ENCODE measurements around the gene PPP1R15A. TPM values are rescaled to one million over a fixed set of nuclear protein-coding genes. Genes with fewer than 3 reads are reported as not detected.
"Not testable (repeated sequence)": the region's sequence is repeated elsewhere in the genome, so short reads cannot be mapped to it uniquely, and the experiment has no call there.

PPP1R15A gene
- total RNA-seq, 4 donors from 2014 or later: 28.7 to 73.9 (median 39.8) TPM

DNA sequence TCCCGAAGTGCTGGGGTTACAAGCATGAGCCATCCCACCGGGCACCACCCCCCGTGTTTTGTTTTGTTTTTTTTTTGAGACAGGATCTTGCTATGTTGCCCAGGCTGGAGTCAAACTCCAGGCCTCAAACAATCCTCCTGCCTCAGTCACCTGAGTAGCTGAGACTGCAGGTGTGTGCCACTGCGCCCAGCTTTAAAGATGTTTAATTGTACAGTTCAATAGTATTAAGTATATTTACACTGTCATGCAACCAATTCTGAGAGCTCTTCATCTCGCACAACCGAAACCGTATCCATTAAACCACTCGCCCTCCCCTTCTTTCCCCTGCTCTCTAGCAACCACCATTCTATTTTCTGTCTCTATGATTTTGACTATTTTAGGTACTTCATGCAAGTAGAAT lies 43.5 kb downstream of the PPP1R15A start:
- Histone ChIP-seq H3K4me3 (no peak overlapping the region), H3K4me1 (no peaks in the 10 kb centered on the region), H3K9me3 (no peaks in the 10 kb centered on the region), H3K27me3 (no peaks in the 10 kb centered on the region), H3K27ac (no peak overlapping the region), H3K36me3 (peaks cover 2 to 85% of the 10 kb centered on the region in 2 donors)
- intact Hi-C loops (cut with DNase I; ENCODE audit: low total_unique reads): no loop called here
- in situ Hi-C loops (cut with MboI; ENCODE audit: low sequenced_read_pairs in 4 of 4): no loop called here
- TF ChIP-seq, protein P1, sequence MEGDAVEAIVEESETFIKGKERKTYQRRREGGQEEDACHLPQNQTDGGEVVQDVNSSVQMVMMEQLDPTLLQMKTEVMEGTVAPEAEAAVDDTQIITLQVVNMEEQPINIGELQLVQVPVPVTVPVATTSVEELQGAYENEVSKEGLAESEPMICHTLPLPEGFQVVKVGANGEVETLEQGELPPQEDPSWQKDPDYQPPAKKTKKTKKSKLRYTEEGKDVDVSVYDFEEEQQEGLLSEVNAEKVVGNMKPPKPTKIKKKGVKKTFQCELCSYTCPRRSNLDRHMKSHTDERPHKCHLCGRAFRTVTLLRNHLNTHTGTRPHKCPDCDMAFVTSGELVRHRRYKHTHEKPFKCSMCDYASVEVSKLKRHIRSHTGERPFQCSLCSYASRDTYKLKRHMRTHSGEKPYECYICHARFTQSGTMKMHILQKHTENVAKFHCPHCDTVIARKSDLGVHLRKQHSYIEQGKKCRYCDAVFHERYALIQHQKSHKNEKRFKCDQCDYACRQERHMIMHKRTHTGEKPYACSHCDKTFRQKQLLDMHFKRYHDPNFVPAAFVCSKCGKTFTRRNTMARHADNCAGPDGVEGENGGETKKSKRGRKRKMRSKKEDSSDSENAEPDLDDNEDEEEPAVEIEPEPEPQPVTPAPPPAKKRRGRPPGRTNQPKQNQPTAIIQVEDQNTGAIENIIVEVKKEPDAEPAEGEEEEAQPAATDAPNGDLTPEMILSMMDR (IDR thresholded peaks at IDR 0.05 in 4 of 5, conservative IDR thresholded peaks at IDR 0.05 in 1 of 5): no peak
- TF ChIP-seq POLR2A (IDR thresholded peaks at IDR 0.05): no peak
- ATAC-seq (no peak), DNase-seq (no peak)

DNA sequence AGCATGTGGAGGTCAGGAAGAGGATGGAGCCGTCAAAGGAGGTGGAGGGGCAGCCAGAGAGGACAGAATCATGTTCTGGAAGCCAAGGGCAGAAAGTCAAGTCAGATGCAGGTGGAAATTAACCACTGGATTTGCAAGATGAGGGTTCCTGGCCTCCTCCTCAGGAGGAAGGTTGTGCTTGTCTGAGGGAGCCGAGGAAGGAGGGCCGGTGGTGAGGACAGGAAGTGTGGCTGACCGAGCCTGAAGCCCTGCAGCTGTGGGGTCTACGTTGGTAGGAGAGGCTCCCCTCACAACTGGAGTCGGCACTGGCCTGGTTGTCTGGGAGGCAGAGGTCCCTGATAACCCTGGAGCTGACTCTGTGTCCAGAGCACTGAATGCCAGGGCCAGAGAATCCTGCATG lies 45.9 kb downstream of the PPP1R15A start:
- H3K27ac ChIP-seq: no peak overlapping the region
- ATAC-seq (no peak), DNase-seq (no peak)
- no peaks in the 10 kb centered on the region for H3K4me1 ChIP-seq
- H3K9me3 ChIP-seq: no peaks in the 10 kb centered on the region
- no peaks in the 10 kb centered on the region for H3K27me3 ChIP-seq
- no peak overlapping the region for H3K4me3 ChIP-seq
- in situ Hi-C loops (cut with MboI; ENCODE audit: low sequenced_read_pairs in 4 of 4): no loop called here
- intact Hi-C loops (cut with DNase I; ENCODE audit: low total_unique reads): no loop called here
- peaks cover 2 to 83% of the 10 kb centered on the region in 2 donors for H3K36me3 ChIP-seq
- TF ChIP-seq, protein P1 (IDR thresholded peaks at IDR 0.05 in 4 of 5, conservative IDR thresholded peaks at IDR 0.05 in 1 of 5): no peak
- TF ChIP-seq POLR2A (IDR thresholded peaks at IDR 0.05): no peak

DNA sequence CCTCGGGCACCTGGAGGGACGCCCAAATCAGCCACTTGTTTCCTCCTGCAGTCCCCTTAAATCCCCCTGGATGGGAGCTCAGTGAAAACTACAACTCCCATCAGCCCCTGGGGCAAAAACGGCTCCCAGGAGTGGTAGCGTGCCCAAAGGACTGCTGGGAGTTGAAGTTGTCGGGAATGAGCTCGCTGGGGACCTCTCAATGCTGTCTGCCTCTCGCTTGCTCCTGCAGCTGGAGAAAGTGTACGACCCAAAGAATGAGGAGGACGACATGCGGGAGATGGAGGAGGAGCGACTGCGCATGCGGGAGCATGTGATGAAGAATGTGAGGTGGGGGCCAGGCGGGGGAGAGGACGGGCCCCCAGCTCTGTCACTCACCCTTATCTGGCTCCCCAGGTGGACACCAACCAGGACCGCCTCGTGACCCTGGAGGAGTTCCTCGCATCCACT lies 46.6 kb downstream of the PPP1R15A start:
- H3K27me3 ChIP-seq: no peaks in the 10 kb centered on the region
- H3K4me1 ChIP-seq: no peaks in the 10 kb centered on the region
- DNase-seq (no peak), ATAC-seq (peak; percentile 23 to 31)
- TF ChIP-seq, protein P1 (IDR thresholded peaks at IDR 0.05 in 4 of 5, conservative IDR thresholded peaks at IDR 0.05 in 1 of 5): no peak
- TF ChIP-seq POLR2A (IDR thresholded peaks at IDR 0.05): no peak
- no peak overlapping the region for H3K27ac ChIP-seq
- in situ Hi-C loops (cut with MboI; ENCODE audit: low sequenced_read_pairs in 4 of 4): no loop called here
- H3K4me3 ChIP-seq: no peak overlapping the region
- no peaks in the 10 kb centered on the region for H3K9me3 ChIP-seq
- H3K36me3 ChIP-seq: peaks cover 0 to 80% of the 10 kb centered on the region in 2 donors
- intact Hi-C loops (cut with DNase I; ENCODE audit: low total_unique reads): no loop called here

DNA sequence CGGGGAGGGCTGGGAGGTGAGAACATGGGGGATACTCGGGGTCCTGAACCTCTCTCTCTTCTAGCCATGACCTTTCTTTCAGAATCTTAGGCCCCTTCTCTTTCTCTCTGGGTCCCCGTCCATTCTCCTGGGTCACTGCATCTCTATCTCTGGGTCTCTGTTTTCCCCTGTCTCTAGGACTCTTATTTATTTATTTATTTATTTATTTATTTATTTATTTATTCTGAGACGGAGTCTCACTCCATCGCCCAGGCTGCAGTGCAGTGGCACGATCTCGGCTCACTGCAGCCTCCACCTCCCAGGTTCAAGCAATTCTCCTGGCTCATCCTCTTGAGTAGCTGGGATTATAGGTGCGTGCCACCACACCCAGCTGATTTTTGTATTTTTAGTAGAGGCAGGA lies 47.0 kb downstream of the PPP1R15A start:
- H3K4me3 ChIP-seq; ATAC-seq; DNase-seq; H3K9me3 ChIP-seq; H3K27ac ChIP-seq; intact Hi-C loops (cut with DNase I; ENCODE audit: low total_unique reads); H3K4me1 ChIP-seq; in situ Hi-C loops (cut with MboI; ENCODE audit: low sequenced_read_pairs in 4 of 4); H3K27me3 ChIP-seq: not testable (repeated sequence)
- H3K36me3 ChIP-seq: peaks cover 0 to 77% of the 10 kb centered on the region in 2 donors

DNA sequence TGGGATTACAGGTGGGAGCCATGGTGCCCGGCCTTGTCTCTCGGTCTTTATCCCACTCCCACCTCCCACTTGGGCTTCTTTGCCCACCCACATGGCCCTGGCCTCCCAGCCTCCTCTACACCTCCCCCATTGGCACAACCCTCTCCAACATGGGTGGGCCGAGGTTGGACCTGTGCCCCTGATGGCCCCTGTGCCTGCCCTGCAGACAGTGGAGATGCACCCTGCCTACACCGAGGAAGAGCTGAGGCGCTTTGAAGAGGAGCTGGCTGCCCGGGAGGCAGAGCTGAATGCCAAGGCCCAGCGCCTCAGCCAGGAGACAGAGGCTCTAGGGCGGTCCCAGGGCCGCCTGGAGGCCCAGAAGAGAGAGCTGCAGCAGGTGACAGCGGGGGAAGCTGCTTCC lies 48.7 kb downstream of the PPP1R15A start:
- no peak overlapping the region for H3K4me3 ChIP-seq
- ATAC-seq (no peak), DNase-seq (no peak)
- no peak overlapping the region for H3K27ac ChIP-seq
- H3K27me3 ChIP-seq: no peaks in the 10 kb centered on the region
- peaks cover 0 to 61% of the 10 kb centered on the region in 2 donors for H3K36me3 ChIP-seq
- in situ Hi-C loops (cut with MboI; ENCODE audit: low sequenced_read_pairs in 4 of 4) (no loop called here), intact Hi-C loops (cut with DNase I; ENCODE audit: low total_unique reads) (no loop called here)
- TF ChIP-seq, protein P1 (IDR thresholded peaks at IDR 0.05 in 4 of 5, conservative IDR thresholded peaks at IDR 0.05 in 1 of 5): no peak
- TF ChIP-seq POLR2A (IDR thresholded peaks at IDR 0.05): no peak
- H3K9me3 ChIP-seq: no peaks in the 10 kb centered on the region
- no peaks in the 10 kb centered on the region for H3K4me1 ChIP-seq

All from gastrocnemius medialis (tissue), 4 donors.